RWPE1 (cell line): ENCODE results near the gene MCOLN1.

Source experiments
- CTCF ChIA-PET: fragments of 350-600 bp; sonication (Branson Sonifier 250); formaldehyde crosslinking; extraction: SDS; loops from one replicate; lab custom pipeline; 2021; lab: Yijun Ruan, JAX
- POLR2A ChIA-PET: fragments of 400-600 bp; formaldehyde crosslinking; extraction: SDS; loops from one replicate; lab custom pipeline; 2020; ENCODE audit warnings: antibody characterized with exemption; ENCODE audit not compliant: low non-redundant PET; lab: Yijun Ruan, JAX
- DNase-seq: peaks from one replicate; pipeline ENCODE4 v3.0.0; 2012; ENCODE audit warnings: low spot score
- H3K27ac ChIP-seq: fragments of 450-650 bp; 2 replicates; pipeline ENCODE4 v1.5.1; 2017
- TF ChIP-seq, protein P1 (sequence below): fragments of 450-650 bp; conservative IDR thresholded peaks from 2 replicates; pipeline ENCODE4 v1.5.1; 2017; ENCODE audit warnings: low read depth, mild to moderate bottlenecking

Gene MCOLN1

DNA sequence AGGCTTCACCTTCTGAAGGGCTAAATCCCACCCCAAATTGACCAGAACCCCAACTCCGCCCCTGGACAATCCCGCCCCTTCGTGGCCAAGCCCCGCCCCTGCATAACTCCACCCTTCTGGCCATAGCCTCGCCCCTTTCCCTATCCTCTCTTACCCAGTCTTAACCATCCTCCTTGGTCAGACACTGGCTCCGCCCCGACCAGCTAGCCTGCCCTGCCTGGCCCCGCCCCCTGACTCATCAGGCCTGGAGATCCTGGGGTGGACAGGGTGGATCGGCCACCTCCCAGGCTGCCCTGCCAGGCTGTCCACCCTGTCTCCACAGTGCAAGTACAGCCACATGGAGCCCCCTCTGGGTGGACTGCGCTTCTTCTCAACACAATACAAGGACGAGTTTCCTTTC lies 14.5 kb upstream of the MCOLN1 start:
- peak overlapping the region; percentile 71 for H3K27ac ChIP-seq
- ChIA-PET POLR2A (no interaction called here), CTCF (no interaction called here)
- DNase-seq: peak; percentile 85
- TF ChIP-seq, protein P1, sequence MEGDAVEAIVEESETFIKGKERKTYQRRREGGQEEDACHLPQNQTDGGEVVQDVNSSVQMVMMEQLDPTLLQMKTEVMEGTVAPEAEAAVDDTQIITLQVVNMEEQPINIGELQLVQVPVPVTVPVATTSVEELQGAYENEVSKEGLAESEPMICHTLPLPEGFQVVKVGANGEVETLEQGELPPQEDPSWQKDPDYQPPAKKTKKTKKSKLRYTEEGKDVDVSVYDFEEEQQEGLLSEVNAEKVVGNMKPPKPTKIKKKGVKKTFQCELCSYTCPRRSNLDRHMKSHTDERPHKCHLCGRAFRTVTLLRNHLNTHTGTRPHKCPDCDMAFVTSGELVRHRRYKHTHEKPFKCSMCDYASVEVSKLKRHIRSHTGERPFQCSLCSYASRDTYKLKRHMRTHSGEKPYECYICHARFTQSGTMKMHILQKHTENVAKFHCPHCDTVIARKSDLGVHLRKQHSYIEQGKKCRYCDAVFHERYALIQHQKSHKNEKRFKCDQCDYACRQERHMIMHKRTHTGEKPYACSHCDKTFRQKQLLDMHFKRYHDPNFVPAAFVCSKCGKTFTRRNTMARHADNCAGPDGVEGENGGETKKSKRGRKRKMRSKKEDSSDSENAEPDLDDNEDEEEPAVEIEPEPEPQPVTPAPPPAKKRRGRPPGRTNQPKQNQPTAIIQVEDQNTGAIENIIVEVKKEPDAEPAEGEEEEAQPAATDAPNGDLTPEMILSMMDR: no peak

- TF ChIP-seq, protein P1: no peak
- DNase-seq: no peak
- ChIA-PET POLR2A (no interaction called here), CTCF (no interaction called here)
- H3K27ac ChIP-seq: no peak overlapping the region
These were observed 12.8 kb upstream of the MCOLN1 start for GRCh38 chr19:7509625-7510024.

GRCh38 chr19:7512400-7512851 lies 10.0 kb upstream of the MCOLN1 start:
- ChIA-PET CTCF (no interaction called here), POLR2A (no interaction called here)
- TF ChIP-seq, protein P1: no peak
- no peak overlapping the region for H3K27ac ChIP-seq
- DNase-seq: no peak

DNA sequence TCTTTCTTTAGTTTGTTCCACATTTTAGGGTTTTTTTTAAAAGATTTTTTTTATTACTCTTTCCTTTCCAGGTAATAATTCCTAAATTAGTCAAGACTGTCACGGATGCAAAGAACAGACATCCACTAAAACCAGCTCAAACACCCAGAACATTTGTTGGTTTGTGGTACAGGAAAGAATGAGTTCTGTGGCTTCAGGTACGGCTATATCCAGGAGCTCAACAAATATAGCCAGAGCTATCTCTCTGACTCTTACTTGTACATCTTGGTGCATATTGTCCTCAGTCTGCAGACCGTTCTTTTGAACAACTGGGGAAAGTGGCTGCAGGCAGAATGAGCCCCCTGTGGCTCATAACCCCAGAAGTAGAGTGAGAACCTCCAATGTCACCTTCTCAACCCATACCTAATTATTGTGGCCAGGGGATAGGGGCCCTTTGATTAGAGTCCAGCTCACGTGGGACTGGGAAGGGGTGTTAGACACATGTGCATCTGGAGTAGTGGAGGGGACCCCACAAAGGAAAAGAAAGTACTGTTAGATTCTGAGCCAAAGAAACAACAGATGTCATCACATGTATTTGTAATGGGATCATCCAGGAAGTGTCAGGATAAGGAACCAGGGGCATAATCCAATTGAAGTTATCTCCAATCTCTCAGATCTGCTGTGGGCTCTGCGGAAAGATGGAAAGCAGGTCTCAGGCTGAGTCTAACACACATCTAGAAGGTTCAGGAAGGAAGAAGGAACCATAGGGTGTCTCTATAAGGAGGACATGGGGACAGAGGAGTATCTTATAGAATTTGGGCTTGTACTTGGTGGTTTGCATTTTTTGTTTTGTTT lies 8.4 kb upstream of the MCOLN1 start:
- H3K27ac ChIP-seq: no peak overlapping the region
- DNase-seq: no peak
- ChIA-PET CTCF (interaction anchor here (0.7 kb wide), 2 partner anchors 150 to 175 kb away, joined by 3 to 4 read pairs; no protein-coding TSS in a partner anchor), POLR2A (no interaction called here)
- TF ChIP-seq, protein P1: no peak

DNA sequence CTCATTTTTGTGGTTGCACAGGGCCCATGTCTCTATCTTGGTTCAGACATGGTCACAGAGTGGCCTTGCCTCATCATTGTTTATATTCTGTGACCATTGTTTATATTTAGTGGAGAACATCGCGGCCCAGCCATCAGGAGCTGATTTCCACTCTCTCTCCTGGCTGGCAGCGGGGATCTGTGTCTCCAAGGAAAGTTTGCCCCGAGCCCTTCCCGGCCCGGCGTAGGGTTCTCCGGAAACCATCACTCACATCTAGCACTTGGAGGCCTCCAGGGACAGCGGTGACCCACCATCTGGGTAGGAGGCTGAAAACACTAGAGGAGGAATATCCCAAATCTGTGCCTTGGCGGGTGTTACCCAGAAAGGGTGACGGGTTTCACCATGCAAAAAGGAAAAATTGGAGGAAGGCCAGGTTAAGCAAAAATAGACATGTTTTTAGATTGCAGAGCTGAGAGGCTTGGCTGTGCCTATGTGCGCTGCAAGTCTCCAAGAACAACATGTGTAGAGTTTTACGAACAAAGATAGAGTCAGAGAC lies 7.2 kb upstream of the MCOLN1 start:
- peak overlapping the region; percentile 78 for H3K27ac ChIP-seq
- POLR2A ChIA-PET: no interaction called here
- no peak for DNase-seq

DNA sequence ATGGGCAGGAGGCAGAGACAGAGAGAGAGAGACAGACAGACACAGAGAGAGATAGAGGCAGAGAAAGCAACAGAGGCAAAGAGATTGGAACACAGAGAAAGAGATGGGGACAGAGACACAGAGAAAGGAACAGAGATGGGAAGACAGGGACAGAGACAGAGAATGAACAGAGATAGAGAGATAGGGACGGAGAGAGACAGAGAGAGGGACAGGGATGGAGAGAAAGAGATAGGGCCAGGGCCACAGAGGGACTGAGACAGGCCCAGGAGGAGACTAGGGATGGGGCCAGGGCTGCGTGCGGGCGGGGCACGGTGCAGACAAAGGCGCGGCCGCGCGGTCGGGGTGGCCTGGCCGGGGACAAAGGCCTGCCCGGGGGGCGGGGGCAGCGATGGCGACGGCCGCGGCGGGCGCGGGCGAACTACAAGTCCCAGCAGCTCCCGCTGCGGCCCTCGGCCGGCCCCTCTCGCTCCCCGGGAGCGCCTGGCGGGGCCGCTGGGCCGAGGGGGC lies 6.7 kb upstream of the MCOLN1 start, which contains the start of gene ZNF358:
Gene ZNF358 (plus strand): TSS at position 459 of the 507 bp plus-strand sequence. CDS start 3,140 bp downstream, outside the sequence.
- DNase-seq: peak; percentile 63
- TF ChIP-seq, protein P1: no peak
- ChIA-PET CTCF (no interaction called here), POLR2A (no interaction called here)
- H3K27ac ChIP-seq: peak within 1 kb of the TSS; percentile 78

More for the DNA sequence above, 7.2 kb upstream of the MCOLN1 start:
- CTCF ChIA-PET: no interaction called here
- TF ChIP-seq, protein P1: no peak
